GM19397 (cell line): ENCODE measurements around the gene EXOC3.

Experiments used
- ATAC-seq: cut with Tn5 transposase; IDR thresholded peaks from one replicate; pipeline ENCODE4 v1.9.1; 2021; ENCODE audit warnings: mild to moderate bottlenecking, moderate library complexity; ENCODE audit not compliant: unreplicated experiment

Gene EXOC3

DNA sequence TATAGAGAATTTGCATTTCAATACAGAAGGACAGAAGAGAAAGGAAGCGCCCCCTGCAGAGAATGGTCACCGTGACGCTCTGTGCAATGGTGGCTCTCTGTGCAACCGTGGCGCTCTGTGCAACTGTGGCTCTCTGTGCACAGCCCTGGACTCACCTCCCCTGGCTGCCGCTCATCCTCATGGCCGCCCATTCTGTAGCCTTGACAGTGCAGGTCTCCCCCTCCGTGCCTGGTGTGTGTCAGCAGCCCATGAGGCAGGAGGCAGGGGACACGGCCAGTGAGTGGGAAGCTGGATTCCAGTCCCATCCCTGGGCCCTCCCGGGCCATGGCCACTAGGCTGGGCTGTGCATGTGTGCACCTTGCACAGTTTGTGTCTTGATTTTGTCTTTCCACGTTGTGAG is 12.0 kb downstream of the EXOC3 start:
- ATAC-seq: no peak

DNA sequence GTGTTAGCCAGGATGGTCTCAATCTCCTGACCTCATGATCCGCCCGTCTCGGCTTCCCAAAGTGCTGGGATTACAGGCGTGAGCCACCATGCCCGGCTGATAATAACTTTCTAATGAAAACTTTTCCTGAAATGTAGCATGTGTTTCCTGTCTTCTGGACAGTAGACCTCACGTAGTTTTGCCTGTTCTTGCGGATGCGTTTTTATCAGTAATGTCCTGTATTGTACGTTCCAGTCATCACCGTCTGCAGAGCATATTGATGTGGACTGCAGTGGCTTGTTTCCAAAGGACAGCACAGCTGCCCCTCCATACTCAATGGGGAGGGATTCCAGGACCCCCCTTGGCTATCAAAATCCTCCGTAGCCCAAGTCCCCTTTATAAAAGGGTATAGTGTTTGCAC is 12.8 kb downstream of the EXOC3 start:
- ATAC-seq: no peak

DNA sequence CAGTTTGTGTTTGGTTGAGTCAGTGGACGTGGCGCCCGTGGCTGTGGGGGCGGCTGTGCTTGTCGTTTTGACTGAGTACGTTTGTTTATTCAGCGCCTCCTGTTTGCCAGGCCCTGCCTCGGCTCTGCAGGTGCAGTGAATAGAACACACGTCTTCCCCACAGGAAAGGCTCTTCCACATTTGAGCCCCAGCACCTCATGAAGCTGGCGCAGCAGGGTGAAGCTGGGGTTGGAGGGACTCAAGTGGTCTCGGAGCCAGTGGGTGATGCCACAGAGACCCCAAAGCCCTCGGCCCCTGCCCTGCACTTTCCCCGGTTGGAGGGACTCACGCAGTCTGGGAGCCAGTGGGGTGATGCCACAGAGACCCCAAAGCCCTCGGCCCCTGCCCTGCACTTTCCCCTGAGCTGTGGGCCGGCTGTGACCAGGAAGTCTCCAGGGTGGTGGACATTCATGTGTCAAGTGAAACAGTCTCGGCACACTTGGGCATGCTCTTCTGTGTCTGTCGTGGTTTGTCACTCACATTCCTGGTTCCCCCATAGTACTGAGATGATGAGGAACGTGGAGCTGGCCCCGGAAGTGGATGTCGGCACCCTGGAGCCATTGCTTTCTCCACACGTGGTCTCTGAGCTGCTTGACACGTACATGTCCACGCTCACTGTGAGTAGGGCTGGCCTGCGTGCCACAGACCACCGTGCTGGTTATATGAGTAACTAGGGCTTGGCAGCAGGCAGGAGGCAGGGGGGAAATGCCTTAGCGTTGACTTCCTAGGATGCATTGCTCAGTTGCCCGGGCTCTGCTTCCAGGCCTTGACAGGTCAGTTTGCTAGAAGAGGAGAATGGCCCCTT is 13.6 kb downstream of the EXOC3 start:
- ATAC-seq: no peak

DNA sequence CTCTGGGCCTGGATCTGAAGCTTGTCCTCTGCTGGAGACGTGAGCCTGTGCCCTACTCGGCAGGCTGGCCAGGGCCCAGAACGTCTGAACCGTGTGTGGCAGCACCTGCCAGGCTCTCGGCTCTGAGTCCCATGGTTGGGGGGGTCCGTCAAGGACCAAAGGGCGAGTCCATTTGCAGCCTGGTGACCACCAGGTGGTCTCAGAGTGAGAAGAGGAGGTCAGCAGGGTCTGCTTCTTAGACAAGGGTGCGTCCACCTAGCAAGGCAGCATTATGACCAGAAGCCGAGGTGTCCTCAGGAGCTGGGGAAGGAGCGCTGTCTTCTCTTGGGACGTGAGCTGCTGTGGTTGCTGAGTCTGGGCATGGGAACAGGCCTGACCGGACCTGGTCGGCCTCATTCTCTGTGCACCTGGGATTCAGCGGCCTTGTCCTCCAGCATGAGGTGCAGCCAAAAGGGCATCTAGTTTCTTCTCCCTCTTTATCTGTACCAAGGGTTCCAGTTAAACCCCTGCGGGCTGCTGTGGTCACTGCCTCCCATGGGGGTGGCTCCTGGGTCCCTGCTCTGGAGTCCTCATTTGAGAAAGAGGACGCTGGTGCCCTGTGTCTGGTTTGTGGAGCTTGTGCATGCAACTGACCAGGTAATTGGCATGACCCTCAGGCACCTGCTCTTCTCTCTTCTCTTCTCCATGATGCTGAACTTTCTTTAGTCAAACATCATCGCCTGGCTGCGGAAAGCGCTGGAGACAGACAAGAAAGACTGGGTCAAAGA is 14.4 kb downstream of the EXOC3 start:
- ATAC-seq: no peak

DNA sequence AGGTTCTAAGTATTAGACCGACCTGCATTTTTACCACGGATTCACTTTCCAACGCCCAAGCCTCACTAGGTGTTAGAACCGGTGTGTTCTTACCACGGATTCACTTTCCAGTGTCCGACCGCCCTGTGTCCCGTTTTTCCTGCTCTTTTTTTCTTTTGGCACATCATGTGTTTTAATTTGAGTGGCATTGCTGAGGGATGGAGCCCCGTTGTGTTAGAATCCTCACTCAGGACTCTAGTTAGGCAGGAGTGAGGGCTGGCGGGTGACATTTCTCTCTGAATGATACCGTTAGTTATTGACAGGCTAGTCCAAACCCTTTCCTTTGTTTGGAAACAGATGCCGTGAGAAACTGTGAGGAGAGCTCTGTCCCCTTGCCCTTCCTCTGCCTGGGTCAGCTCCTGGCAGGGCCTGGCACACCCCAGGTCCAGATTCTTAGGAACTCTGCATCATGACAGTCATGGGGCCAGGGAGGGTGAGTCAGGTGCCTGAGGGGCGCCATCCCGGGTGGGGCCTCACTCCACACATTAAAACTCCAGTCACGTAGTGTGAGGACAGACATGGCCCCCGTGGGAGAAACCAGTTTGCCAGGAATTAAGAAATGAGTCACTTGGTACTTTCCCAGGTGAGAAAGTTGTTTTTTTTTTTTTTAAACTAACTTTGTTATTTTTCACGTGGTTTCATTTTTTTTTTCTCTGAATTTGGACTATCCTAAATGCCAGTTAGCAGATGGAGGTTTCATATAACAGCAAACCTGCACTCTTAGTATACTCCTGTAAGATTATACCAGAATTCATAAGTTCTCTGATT is 15.8 kb downstream of the EXOC3 start:
- ATAC-seq: no peak

DNA sequence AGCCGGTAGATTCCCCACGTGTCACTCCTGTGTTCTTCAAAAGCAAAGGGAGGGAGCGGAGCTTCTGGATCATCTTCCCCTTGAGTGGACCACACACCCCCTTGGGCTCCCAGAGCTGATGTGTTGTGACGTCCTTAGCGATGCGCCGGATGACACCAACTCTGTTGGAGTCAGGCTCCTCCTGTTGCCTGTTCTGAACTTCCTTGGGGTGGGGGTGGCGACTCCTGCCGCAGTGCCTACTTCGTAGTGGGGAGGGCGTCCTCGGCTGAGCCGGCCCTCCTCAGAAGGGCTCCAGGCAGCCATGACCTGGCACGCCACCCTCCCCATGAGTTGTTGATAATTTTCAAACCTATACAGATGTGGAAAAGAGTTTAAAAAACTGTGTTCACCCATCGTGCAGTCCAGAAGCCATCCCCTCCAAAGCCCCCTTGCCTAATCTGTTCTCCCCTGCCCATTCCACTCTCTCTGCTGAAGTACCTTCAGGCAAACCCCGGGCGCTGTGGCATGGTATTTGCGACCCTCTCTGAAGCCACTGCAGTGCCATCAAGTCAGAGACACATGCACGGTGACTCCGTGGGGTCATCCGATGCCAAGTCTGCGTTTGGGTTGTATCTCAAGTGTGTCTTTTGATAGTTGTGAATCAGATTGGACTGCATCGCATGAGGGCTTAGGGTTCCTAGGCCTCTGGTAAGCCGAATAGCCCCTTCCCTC is 16.7 kb downstream of the EXOC3 start:
- no peak for ATAC-seq

DNA sequence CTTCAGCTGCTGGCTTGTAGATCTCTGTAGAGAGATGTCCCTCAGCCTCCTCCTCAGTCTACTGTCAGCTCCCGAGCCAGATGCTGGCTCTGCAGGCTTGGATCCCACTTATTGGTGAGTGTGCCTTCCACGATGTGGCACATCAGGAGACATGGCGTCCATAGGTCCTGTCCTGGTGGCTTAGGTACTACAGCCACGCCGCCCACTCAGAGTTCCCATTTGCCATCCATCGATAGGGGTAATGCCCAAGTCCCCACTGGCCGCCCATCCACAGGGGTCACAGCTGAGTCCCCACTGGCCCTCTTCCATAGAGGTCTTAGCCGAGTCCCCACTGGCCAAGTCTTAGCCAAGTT is 17.3 kb downstream of the EXOC3 start:
- no peak for ATAC-seq

DNA sequence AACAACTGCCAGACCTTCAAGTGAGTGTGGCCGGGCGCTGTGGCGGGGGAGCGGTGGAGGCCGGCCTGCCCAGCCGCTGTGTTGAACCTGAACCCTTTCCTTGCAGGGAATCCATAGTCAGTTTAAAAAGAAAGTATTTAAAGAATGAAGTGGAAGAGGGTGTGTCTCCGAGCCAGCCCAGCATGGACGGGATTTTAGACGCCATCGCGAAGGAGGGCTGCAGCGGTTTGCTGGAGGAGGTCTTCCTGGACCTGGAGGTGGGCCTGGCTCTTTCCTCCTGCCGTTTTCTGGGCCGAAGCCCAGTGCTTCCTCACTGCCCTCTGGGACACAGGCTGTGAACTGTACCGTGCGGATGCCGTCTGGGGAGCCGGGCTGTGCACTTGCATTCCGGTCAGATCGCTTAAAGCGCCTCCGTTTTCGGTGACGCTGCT is 19.1 kb downstream of the EXOC3 start:
- ATAC-seq: no peak

DNA sequence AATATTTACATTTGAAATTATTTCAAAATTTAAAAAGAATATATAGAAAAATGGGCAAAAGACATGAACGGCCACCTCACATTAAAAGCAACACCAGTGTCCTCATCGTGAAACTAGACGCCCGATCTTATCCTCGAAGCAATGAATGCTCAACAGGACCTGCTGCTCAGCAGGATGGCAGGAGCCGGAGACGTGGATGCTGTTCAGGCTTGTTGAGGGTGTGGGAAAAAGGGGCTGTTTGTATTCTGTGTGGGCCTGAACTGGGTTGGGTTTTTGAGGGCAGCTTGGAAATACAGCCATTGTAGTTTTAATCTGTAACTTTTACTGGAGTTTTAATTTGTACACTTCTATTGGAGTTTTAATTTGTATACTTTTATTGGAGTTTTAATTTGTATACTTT is 20.3 kb downstream of the EXOC3 start:
- no peak for ATAC-seq

DNA sequence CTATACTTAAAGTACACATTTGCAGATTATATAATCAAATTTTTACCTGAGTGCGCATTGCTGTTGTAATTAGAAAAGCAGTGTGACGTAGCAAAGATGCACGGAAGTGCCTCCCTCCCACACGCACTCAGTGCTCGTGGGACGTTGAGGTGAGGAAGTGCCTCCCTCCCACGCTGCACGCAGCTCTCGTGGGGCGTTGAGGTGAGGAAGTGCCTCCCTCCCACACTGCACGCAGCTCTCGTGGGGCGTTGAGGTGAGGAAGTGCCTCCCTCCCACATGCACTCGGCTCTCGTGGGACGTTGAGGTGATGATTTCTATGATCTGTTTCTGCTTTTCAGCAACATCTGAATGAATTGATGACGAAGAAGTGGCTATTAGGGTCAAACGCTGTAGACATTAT is 21.0 kb downstream of the EXOC3 start:
- ATAC-seq: no peak

DNA sequence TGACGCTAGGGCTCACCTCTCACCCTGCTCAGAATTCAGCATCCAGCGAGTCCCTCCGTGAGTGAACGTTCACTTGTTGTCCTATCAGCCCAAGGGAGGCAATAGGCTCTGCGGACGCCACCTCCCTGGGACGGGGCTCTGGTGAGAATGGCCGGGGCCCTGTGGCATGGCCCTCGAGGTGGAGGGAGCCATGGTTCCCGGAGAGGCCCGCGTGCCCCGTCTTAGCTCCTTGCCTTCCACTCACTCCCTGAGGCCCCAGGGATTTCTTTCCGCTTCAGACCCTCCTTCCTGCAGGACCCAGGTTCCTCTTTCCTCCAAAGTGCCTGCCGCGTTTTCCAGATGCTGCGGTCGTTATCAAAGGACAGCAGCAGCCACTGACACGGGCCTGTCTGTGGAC is 21.5 kb downstream of the EXOC3 start:
- ATAC-seq: no peak

DNA sequence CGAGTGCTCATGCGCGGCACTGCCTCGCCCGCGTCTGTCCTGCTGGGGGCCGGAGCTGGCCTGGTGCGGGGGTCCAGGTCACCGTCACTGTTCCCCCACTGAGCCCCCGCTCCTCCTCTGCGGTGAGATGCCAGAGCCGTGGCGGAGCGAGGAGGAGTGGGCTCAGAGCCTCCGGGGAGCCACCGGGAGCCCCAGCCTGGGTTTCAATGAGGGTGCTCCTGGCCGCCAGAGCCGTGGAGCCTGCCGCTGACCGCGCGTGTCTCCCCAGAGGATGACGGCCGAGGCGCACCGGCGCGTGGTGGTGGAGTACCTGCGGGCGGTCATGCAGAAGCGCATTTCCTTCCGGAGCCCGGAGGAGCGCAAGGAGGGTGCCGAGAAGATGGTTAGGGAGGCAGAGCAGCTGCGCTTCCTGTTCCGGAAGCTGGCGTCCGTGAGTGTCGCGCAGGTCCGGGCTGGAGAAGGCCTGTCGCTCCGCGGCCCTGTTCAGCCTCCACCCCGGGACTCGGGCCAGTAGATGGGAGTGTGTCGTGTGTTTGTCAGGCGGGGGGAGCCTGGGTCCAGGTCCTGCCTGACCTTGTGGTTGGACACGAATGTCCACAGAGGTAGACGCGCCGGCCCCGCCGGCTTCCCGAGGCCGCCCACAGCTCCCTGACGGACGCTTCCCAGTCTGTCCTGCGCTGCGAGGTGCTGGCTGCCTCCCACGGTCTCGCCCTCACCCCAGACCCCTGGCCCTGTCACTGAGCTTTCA is 22.0 kb downstream of the EXOC3 start:
- ATAC-seq: no peak

DNA sequence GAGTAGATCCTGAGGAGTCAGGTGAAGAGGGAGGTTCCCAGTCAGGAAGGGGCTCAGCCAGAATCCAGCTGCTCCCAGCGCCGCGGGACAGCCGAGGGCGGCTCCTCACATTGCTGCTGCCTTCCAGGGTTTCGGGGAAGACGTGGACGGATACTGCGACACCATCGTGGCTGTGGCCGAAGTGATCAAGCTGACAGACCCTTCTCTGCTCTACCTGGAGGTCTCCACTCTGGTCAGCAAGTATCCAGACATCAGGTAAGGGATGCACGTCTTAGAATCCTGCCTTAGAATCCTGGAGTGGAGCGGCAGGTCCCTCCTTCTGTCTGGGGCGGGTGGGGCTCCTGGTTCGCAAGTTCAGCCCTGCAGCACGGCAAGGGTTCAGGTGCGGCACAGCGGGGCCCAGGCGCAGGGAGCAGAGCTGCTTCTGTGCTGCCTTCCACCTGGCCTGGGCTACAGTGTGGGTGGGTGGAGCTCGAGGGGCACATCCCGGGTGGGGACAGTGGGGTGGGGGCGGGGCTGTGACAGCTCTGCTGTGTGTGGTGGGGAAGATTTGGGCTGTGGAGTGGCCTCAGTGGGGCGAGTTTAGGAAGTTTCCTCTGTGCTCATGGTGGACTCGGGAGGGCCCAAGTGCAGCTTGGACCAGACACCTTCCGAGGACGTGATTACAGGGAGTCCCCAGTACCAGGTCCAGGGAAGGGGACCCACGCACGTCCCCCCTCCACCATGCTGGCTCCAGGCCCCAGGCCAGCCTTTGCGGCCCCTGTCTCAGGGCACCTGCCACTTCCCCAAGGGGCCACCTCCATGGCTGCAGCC is 22.8 kb downstream of the EXOC3 start:
- ATAC-seq: no peak

DNA sequence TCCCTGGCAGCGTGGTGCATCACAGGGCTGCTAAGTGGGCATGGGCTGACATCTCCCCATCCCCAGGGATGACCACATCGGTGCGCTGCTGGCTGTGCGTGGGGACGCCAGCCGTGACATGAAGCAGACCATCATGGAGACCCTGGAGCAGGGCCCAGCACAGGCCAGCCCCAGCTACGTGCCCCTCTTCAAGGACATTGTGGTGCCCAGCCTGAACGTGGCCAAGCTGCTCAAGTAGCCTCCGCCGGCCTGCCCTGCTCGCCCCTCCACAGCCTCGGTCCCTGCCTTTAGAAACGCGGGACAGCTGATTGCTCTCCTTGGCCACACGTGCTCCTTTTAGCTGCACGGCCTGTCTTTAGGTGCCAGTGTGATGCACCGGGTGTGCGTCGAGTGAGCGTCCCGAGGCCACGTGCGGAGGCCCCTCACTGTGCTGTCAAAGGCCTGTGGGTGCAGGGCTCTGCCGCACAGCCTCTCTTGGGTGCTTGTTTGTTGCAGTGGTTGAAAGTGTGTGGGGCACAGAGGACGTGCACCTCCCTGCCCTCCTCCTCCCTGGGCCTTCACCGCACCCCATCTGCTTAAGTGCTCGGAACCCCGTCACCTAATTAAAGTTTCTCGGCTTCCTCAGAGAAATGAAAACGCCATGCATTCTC is 23.8 kb downstream of the EXOC3 start:
- ATAC-seq: no peak

DNA sequence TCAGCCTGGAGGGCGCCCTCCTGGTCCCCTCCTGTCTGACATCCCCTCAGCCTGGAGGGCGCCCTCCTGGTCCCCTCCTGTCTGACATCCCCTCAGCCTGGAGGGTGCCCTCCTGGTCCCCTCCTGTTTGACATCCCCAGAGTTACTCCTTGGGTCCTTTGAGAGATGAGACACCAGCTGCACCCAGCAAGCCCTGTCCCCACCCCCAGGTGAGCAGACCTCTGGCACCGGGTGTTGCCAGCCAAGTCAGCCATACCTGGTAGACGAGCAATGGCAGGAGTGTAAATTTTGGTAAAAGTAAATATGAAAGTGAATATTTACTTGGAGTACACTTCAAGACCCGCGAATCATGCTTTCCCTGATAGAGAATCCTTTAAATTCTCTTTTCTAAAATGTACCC is 25.4 kb downstream of the EXOC3 start:
- ATAC-seq: no peak

DNA sequence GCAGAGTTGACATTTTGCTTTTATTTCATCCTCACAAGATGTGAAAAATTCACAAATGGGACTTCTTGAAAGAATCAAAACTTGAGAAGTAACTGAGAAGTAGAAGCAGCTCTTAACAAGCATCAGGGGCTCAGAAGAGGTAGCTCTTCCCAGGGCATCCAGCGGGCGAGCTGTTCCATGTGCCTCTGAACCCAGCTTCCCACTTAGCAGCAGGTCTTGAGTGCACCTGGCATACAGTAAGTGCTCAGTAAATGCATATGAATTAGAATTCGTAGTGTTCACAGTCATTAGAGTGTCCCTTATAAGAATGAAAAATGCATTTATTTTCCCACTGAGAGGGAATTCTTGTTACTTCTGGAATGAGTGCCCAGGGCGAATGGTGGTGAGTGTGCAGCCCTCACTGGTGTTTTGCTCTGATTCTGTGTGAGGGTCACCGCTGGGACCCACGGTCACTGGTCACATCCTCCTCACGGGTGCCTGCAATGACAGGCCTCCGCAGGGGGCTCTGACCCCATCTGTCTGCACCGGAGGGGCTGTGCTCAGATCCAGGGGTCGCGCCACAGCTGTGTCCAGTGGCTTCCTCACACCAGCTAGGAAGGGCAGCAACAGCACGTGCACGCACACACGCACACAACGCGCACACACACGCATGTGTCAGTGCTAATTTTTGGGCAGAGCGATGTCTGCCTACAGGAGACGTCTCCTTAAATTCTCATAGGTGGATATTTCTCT is 26.9 kb downstream of the EXOC3 start:
- ATAC-seq: no peak

DNA sequence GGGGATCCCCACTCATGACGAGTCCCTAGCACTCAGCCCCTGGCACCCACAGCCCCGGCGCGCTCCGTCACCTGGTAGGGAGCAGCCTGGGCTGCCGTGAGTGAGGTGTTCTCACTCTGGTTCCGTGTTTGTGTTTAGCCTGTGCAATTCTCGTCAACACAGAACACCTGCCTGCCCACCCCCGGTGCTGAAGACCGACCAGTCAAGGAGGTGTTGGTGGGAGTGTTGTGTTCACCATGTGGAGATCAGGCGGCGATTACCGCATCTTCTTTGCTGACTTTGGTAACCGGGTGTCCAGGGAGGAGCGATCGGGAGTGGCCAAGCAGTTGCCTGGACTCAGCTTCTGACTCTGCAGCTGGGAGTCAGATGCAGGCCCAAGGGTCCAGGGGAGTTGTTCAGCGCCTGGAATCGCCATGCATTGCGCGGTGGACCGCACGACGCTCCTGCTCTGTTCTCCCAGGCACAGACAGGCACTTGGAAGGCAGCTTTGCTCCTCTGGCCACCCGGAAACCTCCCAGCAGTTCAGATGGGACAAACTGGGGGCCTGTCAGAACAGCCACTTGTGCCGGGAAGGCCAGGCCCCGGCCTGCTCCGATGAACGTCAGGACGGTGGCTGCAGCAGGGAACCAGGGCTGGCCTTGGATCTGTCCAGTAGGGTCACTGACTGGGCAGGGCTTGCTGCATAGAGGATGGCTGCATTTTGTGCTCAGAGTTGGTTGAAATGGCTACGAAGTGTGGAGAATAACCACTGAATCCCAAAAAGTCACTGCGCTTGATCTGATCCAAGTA is 28.2 kb downstream of the EXOC3 start:
- no peak for ATAC-seq

DNA sequence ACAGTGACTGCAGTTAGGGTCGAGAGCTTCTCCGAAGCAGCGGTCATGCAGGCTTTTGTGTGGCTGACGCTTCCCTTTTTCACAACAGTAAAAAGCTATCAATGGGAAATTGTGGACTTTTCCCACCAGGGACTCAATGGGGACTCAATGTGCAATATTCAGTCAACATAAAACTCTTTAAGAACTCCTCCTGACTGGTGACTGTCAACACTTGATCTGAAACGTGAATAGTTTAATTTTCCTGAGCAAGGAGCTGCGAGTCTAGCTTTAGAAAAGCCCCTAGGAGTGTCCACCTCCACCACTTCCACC is 28.7 kb downstream of the EXOC3 start:
- ATAC-seq: no peak
